Esophagus muscularis mucosa (tissue), 4 donors: ENCODE results near the gene SLC35D3. TPM values are rescaled to one million over a fixed set of nuclear protein-coding genes. Genes with fewer than 3 reads are reported as not detected.
"Not testable (repeated sequence)": the region's sequence is repeated elsewhere in the genome, so short reads cannot be mapped to it uniquely, and the experiment has no call there.

Experiments
- DNase-seq: peaks from one replicate; pipeline ENCODE4 v3.0.0-alpha.2; 2017; ENCODE audit errors: extremely low spot score
- H3K27ac ChIP-seq, 4 donors: fragments of 200-600 bp; sonication (generic); replicated peaks in 1 of 4; 1 replicate in 3 of 4; 2 replicates in 1 of 4; pipeline ENCODE4 v1.5.1; 2016 to 2019; ENCODE audit warnings: mild to moderate bottlenecking in 1 of 4
- H3K27me3 ChIP-seq, 4 donors: fragments of 200-600 bp; sonication (generic); one replicate each; pipeline versions ENCODE4 v1.5.1 to v1.6.0; 2016 to 2019
- H3K36me3 ChIP-seq, 4 donors: fragments of 200-600 bp; sonication (generic); one replicate each; pipeline ENCODE4 v1.5.1; 2016 to 2019
- H3K4me1 ChIP-seq, 4 donors: fragments of 200-600 bp; sonication (generic); one replicate each; pipeline ENCODE4 v1.5.1; 2016 to 2019
- H3K4me3 ChIP-seq, 4 donors: fragments of 200-600 bp; sonication (generic); 1 replicate in 2 of 4; 2 replicates in 2 of 4; pipeline ENCODE4 v1.5.1; 2016 to 2019; ENCODE audit warnings: mild to moderate bottlenecking in 4 of 4, moderate library complexity in 1 of 4
- H3K9me3 ChIP-seq, 4 donors: fragments of 200-600 bp; sonication (generic); 1 replicate in 3 of 4; 2 replicates in 1 of 4; pipeline ENCODE4 v1.5.1; 2016 to 2019
- EP300 ChIP-seq: sonication (generic); formaldehyde crosslinking; IDR thresholded peaks from one replicate; pipeline ENCODE4 v1.6.1; 2017; ENCODE audit warnings: antibody characterized with exemption
- POLR2A ChIP-seq: fragments of 450-650 bp; IDR thresholded peaks from one replicate; pipeline ENCODE4 v1.6.1; 2017; ENCODE audit warnings: antibody characterized with exemption, moderate library complexity, mild to moderate bottlenecking, low read depth
- POLR2AphosphoS5 ChIP-seq, 2 donors: sonication (generic); formaldehyde crosslinking; IDR thresholded peaks; one replicate each; pipeline ENCODE4 v1.6.1; 2017; ENCODE audit warnings: antibody characterized with exemption in 2 of 2
- WGBS: methylation state at CpG from one replicate; pipeline ENCODE4 v1.1.5; 2018; 5-methylcytosine and 5-hydroxymethylcytosine counted together
- intact Hi-C: fragments of 100-400 bp; cut with DNase I; formaldehyde crosslinking; loops from one replicate; pipeline ENCODE4 v1.15.1; 2023
- total RNA-seq, 4 donors: library from RNA; depleted of rRNA; stranded (reverse); fragments of >200 nt; gene quantifications; one replicate each; pipeline versions ENCODE4 v1.1.0 to v1.2.1, GENCODE V29; 2016
- TF ChIP-seq, protein P1 (sequence below), 3 experiments: fragments of 200-600 bp in 2 of 3; fragments of 450-650 bp in 1 of 3; sonication (generic) in 2 of 3; IDR thresholded peaks; one replicate each; pipeline ENCODE4 v1.5.1; 2017 to 2019; ENCODE audit warnings: antibody characterized with exemption in 3 of 3, mild to moderate bottlenecking in 2 of 3, moderate library complexity in 1 of 3

SLC35D3 gene, protein sequence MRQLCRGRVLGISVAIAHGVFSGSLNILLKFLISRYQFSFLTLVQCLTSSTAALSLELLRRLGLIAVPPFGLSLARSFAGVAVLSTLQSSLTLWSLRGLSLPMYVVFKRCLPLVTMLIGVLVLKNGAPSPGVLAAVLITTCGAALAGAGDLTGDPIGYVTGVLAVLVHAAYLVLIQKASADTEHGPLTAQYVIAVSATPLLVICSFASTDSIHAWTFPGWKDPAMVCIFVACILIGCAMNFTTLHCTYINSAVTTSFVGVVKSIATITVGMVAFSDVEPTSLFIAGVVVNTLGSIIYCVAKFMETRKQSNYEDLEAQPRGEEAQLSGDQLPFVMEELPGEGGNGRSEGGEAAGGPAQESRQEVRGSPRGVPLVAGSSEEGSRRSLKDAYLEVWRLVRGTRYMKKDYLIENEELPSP
- under 1 TPM in 3 of 4 donors, not detected in 1; 0.11 to 0.42 (median 0.17) TPM for total RNA-seq

DNA sequence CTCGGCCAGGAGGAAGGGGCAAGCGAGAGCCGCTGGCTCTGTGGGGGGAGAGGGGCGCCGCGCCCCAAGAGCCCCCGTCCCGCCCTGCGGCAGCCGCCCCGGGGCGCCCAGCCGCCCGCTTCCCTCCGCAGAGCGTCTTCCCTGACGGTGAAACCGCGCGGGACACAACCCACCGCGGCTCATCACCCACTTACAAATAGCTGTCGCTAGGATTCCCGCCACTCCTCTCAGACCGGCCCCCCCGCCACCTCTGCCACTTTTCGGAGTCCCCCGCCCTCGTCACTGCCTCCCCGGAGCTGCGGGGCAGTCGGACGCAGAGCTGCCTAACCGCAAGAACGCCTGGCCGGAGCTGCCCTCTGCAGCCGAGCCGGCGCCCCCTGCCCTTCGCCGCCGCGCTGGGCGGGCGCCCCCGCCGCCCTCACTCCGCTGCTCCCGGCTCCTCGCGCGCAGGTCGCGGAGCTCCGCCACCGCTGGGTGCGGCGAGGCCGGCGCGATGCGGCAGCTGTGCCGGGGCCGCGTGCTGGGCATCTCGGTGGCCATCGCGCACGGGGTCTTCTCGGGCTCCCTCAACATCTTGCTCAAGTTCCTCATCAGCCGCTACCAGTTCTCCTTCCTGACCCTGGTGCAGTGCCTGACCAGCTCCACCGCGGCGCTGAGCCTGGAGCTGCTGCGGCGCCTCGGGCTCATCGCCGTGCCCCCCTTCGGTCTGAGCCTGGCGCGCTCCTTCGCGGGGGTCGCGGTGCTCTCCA is at the start of gene SLC35D3:
SLC35D3 (plus strand) TSS at position 366 of the 749 bp plus-strand sequence; CDS start at position 494, 128 bp downstream.
- no CpG with 5 or more reads among the region's 86 CpGs for WGBS
- peak; percentile 91 for DNase-seq

DNA sequence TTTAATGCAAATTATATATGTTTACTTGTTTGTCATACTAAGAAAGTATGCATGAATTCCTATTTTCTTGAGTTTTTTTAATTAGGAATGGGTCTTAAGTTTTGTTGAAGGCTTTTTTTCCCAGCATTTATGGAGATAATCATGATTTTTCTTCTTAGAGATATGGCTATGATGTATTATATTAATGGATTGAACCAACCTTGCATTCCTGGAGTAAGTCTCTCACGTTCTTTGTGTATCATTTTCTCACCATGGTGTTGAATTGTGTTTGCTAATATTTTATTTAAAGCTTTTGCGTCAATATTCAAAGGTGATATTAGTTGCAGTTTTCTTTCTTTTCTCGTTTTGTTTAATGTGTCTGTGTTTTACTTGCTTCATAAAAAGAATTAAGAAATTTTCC is 48.4 kb upstream of the SLC35D3 start:
- Histone ChIP-seq H3K27me3 (no peaks in the 10 kb centered on the region), H3K4me1 (no peaks in the 10 kb centered on the region), H3K9me3 (peaks cover 0 to 26% (median 24%) of the 10 kb centered on the region in 4 donors), H3K4me3 (no peak overlapping the region), H3K27ac (no peak overlapping the region), H3K36me3 (peaks cover 10 to 29% (median 17%) of the 10 kb centered on the region in 4 donors)
- WGBS, result 96% methylated on average over 3 of the region's 3 CpGs
- DNase-seq, result no peak
- intact Hi-C loops, result no loop called here
- TF ChIP-seq POLR2AphosphoS5 (IDR thresholded peaks at IDR 0.05) (no peak), EP300 (no peak), POLR2A (no peak)
- TF ChIP-seq, protein P1, sequence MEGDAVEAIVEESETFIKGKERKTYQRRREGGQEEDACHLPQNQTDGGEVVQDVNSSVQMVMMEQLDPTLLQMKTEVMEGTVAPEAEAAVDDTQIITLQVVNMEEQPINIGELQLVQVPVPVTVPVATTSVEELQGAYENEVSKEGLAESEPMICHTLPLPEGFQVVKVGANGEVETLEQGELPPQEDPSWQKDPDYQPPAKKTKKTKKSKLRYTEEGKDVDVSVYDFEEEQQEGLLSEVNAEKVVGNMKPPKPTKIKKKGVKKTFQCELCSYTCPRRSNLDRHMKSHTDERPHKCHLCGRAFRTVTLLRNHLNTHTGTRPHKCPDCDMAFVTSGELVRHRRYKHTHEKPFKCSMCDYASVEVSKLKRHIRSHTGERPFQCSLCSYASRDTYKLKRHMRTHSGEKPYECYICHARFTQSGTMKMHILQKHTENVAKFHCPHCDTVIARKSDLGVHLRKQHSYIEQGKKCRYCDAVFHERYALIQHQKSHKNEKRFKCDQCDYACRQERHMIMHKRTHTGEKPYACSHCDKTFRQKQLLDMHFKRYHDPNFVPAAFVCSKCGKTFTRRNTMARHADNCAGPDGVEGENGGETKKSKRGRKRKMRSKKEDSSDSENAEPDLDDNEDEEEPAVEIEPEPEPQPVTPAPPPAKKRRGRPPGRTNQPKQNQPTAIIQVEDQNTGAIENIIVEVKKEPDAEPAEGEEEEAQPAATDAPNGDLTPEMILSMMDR (IDR thresholded peaks at IDR 0.05), result no peak

More for the DNA sequence above, at the start of gene SLC35D3:
- no peaks in the 10 kb centered on the region for H3K9me3 ChIP-seq
- TF ChIP-seq POLR2AphosphoS5 (IDR thresholded peaks at IDR 0.05), result no peak
- TF ChIP-seq, protein P1 (IDR thresholded peaks at IDR 0.05), result no peak
- no peak for TF ChIP-seq POLR2A
- no peak for TF ChIP-seq EP300
- H3K4me3 ChIP-seq, result peak within 1 kb of the TSS; percentile 56 to 65 (median 58)
- H3K36me3 ChIP-seq, result peaks cover 0 to under 1% (median 0%) of the 10 kb centered on the region in 4 donors
- no peak within 1 kb of the TSS for H3K27ac ChIP-seq
- intact Hi-C loops, result no loop called here
- H3K4me1 ChIP-seq, result peaks cover 31 to 38% (median 37%) of the 10 kb centered on the region in 4 donors
- H3K27me3 ChIP-seq, result peaks cover 0 to 65% (median 37%) of the 10 kb centered on the region in 4 donors

DNA sequence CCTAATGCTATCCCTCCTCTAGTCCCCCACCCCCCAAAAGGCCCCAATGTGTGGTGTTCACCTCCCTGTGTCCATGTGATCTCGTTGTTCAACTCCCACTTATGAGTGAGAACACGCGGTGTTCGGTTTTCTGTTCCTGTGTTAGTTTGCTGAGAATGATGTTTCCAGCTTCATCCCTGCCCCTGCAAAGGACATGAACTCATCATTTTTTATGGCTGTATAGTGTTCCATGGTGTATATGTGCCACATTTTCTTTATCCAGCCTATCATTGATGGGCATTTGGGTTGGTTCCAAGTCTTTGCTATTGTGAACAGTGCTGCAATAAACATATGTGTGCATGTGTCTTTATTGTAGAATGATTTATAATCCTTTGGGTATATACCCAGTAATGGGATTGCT is 45.6 kb upstream of the SLC35D3 start:
- H3K4me3 ChIP-seq, intact Hi-C loops, H3K4me1 ChIP-seq, DNase-seq, H3K27ac ChIP-seq, H3K27me3 ChIP-seq: not testable (repeated sequence)
- peaks cover 0 to 26% (median 24%) of the 10 kb centered on the region in 4 donors for H3K9me3 ChIP-seq
- 99% methylated on average over 4 of the region's 4 CpGs for WGBS
- peaks cover 8 to 24% (median 14%) of the 10 kb centered on the region in 4 donors for H3K36me3 ChIP-seq

DNA sequence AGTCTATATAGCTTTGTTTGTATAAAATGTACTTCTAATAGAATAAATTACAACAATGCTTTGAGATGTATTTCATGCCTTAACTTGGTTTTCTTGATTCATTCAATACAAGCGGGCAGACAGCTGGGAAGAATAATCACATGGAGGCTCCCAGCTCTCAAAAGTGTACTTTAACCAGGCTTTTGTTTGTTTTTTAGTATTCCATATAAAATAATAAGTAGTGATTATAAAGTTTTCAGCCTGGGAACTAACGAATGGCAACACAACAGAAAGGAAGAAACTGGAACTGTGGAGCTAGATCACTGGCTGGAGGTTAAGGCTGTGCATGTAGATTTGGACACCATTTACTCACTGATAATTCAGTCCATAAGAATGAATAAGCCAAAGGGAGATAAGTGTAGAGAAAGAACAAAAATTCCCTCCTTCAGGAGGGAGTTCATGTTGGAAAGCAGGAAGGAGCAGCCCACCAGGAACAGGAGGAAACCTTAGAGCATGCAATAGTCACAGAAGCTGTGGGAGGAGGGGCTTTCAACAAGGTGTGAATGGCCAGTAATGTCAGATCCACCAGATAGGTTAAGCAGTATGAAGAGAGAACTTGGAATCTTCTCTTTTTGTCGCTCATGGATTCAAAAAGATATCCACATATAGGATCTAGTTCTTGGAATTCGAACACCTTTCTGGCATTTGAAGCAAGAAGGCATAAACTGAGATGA is 41.2 kb upstream of the SLC35D3 start:
- intact Hi-C loops, result no loop called here
- Histone ChIP-seq H3K36me3 (no peaks in the 10 kb centered on the region), H3K27me3 (no peaks in the 10 kb centered on the region), H3K4me3 (no peak overlapping the region), H3K4me1 (no peaks in the 10 kb centered on the region), H3K9me3 (no peaks in the 10 kb centered on the region), H3K27ac (no peak overlapping the region)
- 99% methylated on average over 4 of the region's 4 CpGs for WGBS
- TF ChIP-seq POLR2AphosphoS5 (IDR thresholded peaks at IDR 0.05) (no peak), EP300 (no peak), POLR2A (no peak)
- TF ChIP-seq, protein P1 (IDR thresholded peaks at IDR 0.05), result no peak
- DNase-seq, result no peak
